ENCODE data around the gene ADGRG6. TPM values are rescaled to one million over a fixed set of nuclear protein-coding genes. Genes with fewer than 3 reads are reported as not detected.

The ADGRG6 gene
- total RNA-seq, 1 donor from 2014 or later: 0.39 TPM

- H3K9me3 Mint-ChIP-seq: no peaks in the 10 kb centered on the region
- TF ChIP-seq, protein P1, sequence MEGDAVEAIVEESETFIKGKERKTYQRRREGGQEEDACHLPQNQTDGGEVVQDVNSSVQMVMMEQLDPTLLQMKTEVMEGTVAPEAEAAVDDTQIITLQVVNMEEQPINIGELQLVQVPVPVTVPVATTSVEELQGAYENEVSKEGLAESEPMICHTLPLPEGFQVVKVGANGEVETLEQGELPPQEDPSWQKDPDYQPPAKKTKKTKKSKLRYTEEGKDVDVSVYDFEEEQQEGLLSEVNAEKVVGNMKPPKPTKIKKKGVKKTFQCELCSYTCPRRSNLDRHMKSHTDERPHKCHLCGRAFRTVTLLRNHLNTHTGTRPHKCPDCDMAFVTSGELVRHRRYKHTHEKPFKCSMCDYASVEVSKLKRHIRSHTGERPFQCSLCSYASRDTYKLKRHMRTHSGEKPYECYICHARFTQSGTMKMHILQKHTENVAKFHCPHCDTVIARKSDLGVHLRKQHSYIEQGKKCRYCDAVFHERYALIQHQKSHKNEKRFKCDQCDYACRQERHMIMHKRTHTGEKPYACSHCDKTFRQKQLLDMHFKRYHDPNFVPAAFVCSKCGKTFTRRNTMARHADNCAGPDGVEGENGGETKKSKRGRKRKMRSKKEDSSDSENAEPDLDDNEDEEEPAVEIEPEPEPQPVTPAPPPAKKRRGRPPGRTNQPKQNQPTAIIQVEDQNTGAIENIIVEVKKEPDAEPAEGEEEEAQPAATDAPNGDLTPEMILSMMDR (IDR thresholded peaks at IDR 0.05): no peak
- TF ChIP-seq EZH2 (IDR thresholded peaks at IDR 0.05) (no peak), EZH2phosphoT487 (IDR thresholded peaks at IDR 0.05) (no peak)
- no peak overlapping the region for H3K27ac Mint-ChIP-seq
- Histone ChIP-seq H3K9ac (no peak overlapping the region), H3K27ac (no peak overlapping the region), H2AFZ (replicated peaks) (no peak overlapping the region), H3K27me3 (peaks cover 45% of the 10 kb centered on the region), H3K4me1 (no peaks in the 10 kb centered on the region), H3K4me3 (no peak overlapping the region), H4K20me1 (ENCODE audit: low read depth) (no peaks in the 10 kb centered on the region), H3K36me3 (no peaks in the 10 kb centered on the region), H3K4me2 (no peak overlapping the region), H3K79me2 (ENCODE audit: low read depth) (no peaks in the 10 kb centered on the region), H3F3A (ENCODE audit: low read depth) (no peaks in the 10 kb centered on the region), H3K9me3 (ENCODE audit: low read depth) (no peaks in the 10 kb centered on the region)
- no peak overlapping the region for H3K4me3 Mint-ChIP-seq
- peaks cover 11% of the 10 kb centered on the region for H3K4me1 Mint-ChIP-seq
- no peak for DNase-seq (ENCODE audit: low spot score)
- H3K36me3 Mint-ChIP-seq: no peaks in the 10 kb centered on the region
- H3K27me3 Mint-ChIP-seq (ENCODE audit: insufficient read depth, low read depth): peaks cover 7% of the 10 kb centered on the region
Measured at GRCh38 chr6:142300302-142300701, 1.5 kb upstream of the ADGRG6 start.

DNA sequence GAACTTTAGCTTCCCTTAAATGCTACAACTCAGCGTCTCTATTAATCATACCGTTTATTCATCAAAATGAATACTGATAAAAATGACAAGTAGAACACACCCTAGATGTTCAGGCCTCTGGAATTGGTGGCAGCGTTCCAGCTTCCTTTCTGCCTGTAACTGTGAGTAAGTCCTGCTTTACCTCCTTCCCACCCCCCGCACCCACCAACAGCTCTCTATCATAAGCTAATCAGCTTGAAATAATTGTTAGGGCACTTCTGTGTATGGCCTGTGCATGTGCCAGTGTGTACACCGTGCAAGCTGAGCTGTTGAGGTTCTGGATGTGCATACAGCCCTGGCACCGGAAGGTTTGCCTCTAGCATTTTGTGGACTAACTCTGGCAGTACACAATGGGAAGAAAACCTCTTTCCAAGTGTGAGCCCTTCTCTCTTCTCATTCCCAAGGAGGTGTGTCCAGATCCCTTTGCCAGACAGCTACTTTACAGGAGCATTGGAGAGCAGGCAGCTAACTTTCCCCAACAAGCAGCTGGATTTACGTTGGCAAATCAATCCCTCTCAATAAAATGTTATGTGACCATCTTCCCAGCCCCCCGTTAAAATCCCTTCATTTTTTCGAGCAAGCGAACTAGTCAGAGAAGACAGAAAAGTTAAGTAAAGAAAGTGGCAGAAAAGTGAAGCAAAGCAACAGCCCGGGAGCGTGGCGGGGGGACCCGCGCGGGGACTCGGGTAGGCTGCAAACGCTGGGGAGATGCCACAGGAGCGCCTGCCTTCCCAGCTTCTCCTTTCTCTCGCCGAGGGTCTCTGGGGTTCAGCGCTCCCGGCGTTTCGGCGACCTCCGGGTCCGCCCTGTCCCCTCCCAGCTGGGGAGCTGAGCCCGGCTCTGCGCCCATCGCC lies 803 bp upstream of the ADGRG6 start:
- H4K20me1 ChIP-seq (ENCODE audit: low read depth): no peaks in the 10 kb centered on the region
- no peak overlapping the region for H3K9ac ChIP-seq
- no peak overlapping the region for H3K27ac ChIP-seq
- peak overlapping the region; percentile 85 for H3K4me2 ChIP-seq
- H3F3A ChIP-seq (ENCODE audit: low read depth): no peaks in the 10 kb centered on the region
- Mint-ChIP-seq H3K36me3 (no peaks in the 10 kb centered on the region), H3K4me1 (peaks cover 11% of the 10 kb centered on the region), H3K27ac (no peak overlapping the region), H3K27me3 (ENCODE audit: insufficient read depth, low read depth) (peaks cover 7% of the 10 kb centered on the region), H3K9me3 (no peaks in the 10 kb centered on the region), H3K4me3 (peak overlapping the region; percentile 92)
- peak; percentile 34 for DNase-seq (ENCODE audit: low spot score)
- peaks cover 45% of the 10 kb centered on the region for H3K27me3 ChIP-seq
- H2AFZ ChIP-seq (replicated peaks): peak overlapping the region; percentile 99
- H3K9me3 ChIP-seq (ENCODE audit: low read depth): no peaks in the 10 kb centered on the region
- no peaks in the 10 kb centered on the region for H3K36me3 ChIP-seq
- TF ChIP-seq, protein P1 (IDR thresholded peaks at IDR 0.05): no peak
- TF ChIP-seq EZH2phosphoT487 (IDR thresholded peaks at IDR 0.05): no peak
- no peak for TF ChIP-seq EZH2 (IDR thresholded peaks at IDR 0.05)
- peak overlapping the region; percentile 79 for H3K4me3 ChIP-seq
- H3K79me2 ChIP-seq (ENCODE audit: low read depth): no peaks in the 10 kb centered on the region
- H3K4me1 ChIP-seq: no peaks in the 10 kb centered on the region

GRCh38 chr6:142302421-142303175 lies 791 bp downstream of the ADGRG6 start:
- Mint-ChIP-seq H3K27me3 (ENCODE audit: insufficient read depth, low read depth) (peaks cover 7% of the 10 kb centered on the region), H3K27ac (no peak overlapping the region), H3K4me3 (peak overlapping the region; percentile 92), H3K36me3 (no peaks in the 10 kb centered on the region), H3K9me3 (no peaks in the 10 kb centered on the region), H3K4me1 (peaks cover 11% of the 10 kb centered on the region)
- no peak overlapping the region for H3K9ac ChIP-seq
- H3K79me2 ChIP-seq (ENCODE audit: low read depth): no peaks in the 10 kb centered on the region
- no peak for DNase-seq (ENCODE audit: low spot score)
- TF ChIP-seq, protein P1 (IDR thresholded peaks at IDR 0.05): no peak
- TF ChIP-seq EZH2 (IDR thresholded peaks at IDR 0.05) (no peak), EZH2phosphoT487 (IDR thresholded peaks at IDR 0.05) (peak; percentile 13)
- peak overlapping the region; percentile 99 for H2AFZ ChIP-seq (replicated peaks)
- no peaks in the 10 kb centered on the region for H3K36me3 ChIP-seq
- no peaks in the 10 kb centered on the region for H4K20me1 ChIP-seq (ENCODE audit: low read depth)
- H3K9me3 ChIP-seq (ENCODE audit: low read depth): no peaks in the 10 kb centered on the region
- no peak overlapping the region for H3K27ac ChIP-seq
- H3F3A ChIP-seq (ENCODE audit: low read depth): no peaks in the 10 kb centered on the region
- H3K4me1 ChIP-seq: no peaks in the 10 kb centered on the region
- H3K27me3 ChIP-seq: peaks cover 45% of the 10 kb centered on the region
- peak overlapping the region; percentile 85 for H3K4me2 ChIP-seq
- H3K4me3 ChIP-seq: peak overlapping the region; percentile 79
